CD4-positive, alpha-beta T cell treated with Interleukin-10 for 1 hour (primary cell): ENCODE measurements around the gene TBL2.
"Not testable (repeated sequence)": the region's sequence is repeated elsewhere in the genome, so short reads cannot be mapped to it uniquely, and the experiment has no call there.

Source experiments
- DNase-seq: peaks from one replicate; pipeline ENCODE4 v3.0.0-alpha.2; 2020

The TBL2 gene

DNA sequence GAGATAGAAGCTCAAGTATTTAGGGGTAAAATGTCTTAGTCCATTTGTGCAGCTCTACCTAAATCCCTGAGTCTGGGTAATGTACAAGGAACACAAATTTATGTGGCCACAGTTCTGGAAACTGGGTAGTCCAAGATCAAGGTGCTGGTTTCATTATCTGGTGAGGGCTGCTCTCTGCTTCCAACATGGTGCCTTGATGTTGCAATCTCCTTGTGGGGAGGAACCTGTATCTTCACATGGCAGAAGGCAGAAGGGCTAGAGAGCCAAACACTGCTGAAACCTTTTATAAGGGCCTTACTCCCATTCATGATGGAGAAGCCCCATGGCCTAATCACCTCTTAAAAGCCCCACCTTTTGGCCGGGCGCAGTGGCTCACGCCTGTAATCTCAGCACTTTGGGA is 47.6 kb downstream of the TBL2 start:
- no peak for DNase-seq

DNA sequence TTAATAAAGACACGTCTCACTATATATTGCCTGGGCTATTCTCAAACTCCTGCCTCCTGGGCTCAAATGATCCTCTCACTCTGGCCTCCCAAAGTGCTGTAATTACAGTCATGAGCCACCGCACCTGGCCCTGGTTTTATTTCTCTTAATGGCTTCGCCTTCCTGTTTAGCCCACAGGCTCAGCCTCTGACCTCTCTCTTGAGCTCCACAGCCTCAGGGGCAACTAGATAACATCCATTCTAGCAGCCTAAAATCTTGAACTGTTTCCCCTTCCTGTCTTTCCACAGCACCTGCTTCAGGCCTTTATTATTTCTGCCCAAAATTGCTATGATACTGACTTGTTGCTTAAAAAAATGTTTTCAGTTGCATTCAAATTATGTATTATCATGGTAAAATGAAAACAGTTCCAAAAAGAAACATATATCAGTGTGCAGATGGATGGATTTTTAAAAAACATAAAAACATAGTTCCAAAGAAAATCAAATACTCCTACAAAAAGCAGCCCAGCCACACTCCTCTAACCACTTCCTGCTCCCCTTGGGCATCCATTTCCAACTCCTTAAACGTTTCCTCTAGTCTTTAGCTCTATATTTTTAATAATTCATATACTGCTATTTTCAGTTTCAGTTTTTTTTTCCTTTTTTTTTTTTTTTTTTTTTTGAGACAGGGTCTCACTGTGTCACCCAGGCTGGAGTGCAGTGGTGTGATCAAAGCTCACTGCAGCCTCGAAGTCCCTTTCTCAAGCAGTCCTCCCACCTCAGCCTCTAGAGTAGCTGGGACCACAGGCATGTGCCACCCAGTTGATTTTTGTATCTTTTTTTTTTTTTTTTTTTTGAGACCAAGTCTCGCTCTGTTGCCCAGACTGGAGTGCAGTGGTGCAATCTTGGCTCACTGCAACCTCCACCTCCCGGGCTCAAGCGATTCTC is 51.2 kb downstream of the TBL2 start:
- no peak for DNase-seq

DNA sequence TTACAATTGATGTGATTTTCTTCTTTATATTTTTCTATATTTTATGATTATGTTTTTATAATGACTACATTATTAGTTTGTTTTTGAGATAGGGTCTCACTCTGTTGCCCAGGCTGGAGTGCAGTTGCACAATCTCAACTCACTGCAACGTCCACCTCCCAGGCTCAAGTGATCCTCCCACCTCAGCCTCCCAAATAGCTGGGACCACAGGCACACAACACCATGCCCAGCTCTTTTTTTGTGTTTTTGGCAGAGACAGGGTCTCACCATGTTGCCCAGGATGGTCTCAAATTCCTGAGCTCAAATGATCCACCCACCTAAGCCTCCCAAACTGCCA is 52.3 kb downstream of the TBL2 start:
- not testable (repeated sequence) for DNase-seq

DNA sequence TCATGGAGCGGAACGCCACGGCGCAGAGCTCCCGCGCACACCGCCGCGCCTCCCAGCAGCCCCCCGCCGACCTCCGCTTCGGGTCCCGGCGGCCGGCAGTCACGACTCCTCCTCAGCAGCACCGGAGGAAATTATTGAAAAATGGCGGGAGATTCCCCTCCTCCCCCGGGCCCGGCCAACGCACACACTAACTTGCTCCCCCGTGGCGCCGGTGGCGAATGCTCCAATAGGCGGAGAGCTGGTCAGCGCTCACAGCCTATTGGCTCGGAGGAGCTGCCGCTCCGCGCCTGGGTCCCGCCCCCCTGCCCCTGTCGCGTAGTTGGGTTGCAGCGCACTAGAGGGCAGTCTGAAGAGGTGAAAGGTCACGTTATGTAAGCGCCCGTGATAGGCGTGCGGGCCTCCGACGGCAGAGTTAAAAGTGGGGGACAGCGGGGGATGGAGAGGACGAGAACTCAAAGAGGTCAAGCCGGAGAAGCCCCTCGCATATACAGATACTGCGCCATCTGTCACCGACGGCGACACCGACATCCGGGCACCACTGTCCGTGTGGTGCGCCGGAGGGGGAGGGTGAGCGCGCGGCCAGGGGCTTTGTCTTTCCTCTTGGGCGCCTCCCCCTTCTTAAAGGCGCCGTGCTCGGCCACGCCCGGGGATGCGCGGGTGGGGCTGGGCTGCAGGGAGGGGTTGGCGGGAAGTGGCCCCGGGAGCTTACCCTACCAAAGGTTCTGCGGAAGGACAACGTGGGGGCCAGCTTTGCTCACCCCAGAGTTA is 56.1 kb downstream of the TBL2 start, which contains the start of gene BAZ1B:
Gene BAZ1B, minus strand, starts transcription at position 189 of the 768 bp plus-strand sequence. CDS start 360 bp downstream, outside the sequence.
- DNase-seq: peak; percentile 98

DNA sequence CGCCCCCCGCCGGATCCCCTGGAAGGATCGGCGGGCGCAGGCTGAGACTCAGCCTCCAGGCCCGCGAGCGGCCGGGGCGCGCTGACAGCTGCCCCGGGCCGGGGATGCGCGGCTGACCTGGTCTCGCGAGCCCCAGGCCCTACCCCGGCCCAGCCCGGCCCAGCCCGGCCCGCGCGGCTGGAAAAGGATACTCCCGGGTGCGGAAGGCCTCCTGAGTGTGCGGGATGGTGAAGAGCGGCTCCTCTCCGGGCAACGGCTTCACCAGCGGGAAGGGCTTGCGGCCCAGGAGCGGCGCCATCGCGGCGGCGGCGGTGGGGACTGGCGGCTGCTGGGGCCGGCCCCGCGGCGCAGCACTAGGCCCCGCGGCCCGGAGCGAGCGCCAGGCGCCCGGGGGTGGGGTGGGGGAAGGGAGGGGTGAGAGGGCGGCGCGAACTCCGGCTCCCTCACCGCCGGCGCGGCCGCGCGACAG is 56.7 kb downstream of the TBL2 start:
- no peak for DNase-seq

DNA sequence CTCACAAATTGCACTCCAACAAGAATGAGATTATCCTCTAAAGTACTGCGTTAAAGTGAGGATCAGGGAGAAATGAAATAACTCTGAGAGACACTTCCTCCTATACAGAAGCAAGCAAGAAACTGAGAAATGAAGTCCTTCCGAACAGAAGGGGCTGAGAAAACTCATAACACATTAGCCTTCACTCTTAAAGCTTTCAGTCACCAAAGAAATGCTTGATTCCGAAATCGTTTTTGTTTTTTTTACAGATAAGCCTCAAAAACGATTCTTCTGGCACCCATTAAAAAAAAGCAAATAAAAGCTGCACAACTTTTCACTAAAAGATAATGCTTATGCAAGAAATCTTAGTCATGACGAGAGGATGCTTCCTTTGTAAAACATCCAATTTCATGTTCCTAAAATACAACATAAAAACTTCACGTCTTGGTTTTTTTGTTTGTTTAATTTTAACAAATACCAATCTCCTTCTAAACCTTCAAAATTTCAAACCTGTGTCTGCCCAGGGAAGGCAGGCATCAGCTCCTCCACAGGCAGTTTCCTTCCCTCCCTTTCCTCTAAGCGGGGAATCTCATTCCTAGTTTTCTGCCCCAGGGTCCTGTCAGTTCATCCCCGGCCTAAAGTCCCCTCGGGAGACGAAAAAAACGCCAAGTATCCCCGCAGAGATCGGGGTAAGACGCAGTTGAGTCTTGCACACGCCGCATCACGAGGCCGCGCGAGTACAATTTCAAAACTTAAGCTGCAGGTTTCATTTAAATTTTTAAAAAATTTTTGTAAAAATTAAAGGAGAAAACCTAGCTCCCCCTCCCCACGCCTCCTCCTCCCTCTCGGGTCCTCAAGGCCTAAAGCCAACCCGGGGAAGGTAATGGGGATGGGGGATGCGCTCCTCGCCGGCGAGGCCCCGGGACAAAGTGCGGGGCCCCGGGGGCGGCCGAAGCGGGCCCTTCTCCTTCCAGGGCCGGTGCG is 57.4 kb downstream of the TBL2 start:
- peak; percentile 11 for DNase-seq

DNA sequence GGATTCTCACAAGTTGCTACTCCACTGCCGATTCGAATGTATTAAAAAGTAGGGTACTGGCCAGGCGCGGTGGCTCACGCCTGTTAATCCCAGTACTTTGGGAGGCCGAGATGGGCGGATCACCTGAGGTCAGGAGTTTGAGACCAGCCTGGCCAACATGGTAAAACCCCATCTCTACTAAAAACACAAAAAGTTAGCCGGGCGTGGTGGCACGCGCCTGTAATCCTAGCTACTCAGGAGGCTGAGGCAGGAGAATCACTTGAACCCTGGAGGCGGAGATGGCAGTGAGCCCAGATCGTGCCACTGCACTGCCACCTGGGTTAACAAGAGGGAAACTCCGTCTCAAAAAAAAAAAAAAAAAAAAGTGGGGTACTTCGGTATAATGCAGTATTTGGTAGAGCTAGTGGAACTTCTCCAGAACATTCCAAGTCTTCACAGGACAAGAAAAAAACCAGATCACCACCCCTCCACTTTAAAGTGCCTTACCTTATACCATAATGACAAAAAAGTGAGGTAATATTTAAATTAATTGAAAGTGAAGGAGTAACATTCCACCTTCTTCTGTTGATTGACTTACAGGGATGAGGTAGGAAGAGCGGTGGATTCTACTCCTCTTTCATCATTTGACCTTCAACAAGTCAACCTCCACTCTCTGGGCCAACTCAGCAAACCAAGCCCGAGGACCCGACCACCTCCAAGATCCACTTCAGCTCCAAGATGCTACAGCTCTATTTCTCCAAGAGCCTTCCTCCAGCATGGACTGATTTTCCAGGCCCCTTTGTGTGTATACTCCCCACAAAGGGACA is 58.3 kb downstream of the TBL2 start:
- peak; percentile 53 for DNase-seq

DNA sequence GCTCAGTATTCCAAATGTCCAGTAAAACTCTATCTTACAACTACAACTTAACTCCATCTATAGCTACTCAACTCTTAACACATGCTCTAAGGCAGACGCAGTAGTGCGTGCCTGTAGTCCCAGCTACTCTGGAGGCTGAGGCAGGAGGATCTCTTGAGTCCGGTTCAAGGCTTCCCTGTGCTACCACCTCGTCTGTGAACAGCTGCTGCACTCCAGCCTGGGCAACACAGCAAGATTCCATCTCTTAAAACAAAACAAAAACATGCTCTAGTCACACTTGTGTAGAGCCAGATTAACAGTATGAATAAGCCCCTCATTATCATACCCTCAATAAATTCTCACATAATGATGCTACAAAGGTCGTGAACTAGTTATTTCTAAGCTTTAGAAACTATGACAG is 59.9 kb downstream of the TBL2 start:
- DNase-seq: no peak
